Cerebellar nuclear complex (tissue), 1 donor: ENCODE measurements around the gene FHL2.

Experiments
- DNase-seq, 2 experiments: peaks; one replicate each; lab custom pipeline; 2025; lab: John Stamatoyannopoulos, UW

FHL2 gene

DNA sequence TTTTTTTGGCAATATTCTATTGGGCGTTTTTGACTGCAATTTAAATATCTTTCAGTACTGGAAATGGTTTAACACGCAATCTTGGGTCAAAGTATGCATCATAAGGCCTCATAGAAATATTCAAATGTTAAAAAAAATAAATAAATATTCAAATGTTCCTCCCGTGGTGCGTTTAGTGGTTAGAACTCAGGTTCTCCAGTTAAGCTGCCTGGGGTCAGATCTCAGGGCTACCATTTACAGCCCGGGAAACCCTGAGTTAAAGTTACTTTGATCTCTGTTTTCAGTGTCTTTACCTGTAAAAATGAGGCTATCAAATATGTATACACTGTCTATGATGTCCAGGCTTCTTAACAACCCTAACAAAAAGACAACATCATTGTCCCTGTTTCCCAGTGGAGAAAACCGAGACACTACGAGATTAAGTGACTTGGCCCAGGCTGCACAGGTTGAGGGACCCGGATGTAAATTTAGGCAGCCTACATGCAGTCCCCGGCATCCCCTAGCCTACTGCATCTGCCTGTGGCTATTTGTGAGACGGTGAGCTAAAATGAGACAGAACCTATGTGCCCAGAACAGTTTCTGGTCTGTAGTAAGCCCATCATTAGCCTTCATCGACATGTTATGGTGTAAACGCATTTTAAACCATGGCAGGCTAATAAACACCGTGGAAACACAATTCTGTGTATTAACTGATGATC, 1.7 kb downstream of the FHL2 start:
- no peak for DNase-seq

DNA sequence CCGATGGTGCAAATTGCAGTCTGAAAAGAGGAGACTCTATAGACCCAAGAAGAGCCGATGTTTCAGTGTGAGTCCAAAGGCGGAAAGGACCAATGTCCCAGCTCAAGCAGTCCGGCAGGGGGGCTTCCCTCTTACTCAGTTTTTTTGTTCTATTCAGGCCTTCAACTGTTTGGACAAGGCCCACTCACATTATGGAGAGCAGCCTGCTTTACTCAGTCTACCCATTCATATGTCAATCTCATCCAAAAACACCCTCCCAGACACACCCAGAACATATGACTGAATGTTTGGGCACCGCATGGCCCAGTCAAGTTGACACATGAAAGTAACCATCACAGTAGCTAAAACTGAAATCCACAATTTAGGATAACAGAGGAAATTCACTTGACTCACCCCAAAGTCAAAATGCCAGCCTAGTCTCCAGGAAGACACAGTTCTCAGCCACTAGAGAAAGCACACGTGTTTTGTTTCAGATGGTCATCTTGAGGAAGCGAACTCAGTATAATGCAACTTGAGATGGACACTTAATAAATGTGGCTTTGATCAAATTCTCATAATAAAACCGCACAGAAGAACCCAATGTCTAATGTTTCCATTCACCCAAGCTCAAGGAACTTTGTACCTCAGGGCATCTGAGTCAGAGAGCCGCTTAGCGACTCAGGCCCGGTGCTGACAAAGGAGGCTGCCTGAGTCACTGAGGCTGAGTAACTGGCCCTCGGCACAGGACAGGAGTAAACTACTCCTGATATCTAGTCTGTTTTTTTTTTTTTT, 2.4 kb downstream of the FHL2 start:
- DNase-seq = no peak

DNA sequence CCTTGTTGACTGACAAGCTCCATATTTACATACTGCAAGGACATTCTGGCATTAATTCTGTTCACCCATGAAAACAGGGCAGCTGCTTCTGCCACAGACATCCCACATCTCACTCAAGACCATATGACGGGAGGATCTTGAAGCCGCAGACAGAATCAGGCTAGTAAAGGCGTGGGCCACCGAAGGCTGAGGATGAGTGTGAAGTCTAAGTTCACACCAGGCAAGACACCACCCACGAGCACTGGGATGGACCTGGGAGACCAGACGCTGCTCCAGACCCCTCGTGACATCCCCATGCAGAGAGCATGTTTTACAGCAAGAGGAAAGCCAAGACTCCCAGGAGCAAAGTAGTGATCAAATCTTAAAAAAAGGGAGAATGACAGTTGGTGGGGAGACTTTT, 3.2 kb downstream of the FHL2 start:
- no peak for DNase-seq

DNA sequence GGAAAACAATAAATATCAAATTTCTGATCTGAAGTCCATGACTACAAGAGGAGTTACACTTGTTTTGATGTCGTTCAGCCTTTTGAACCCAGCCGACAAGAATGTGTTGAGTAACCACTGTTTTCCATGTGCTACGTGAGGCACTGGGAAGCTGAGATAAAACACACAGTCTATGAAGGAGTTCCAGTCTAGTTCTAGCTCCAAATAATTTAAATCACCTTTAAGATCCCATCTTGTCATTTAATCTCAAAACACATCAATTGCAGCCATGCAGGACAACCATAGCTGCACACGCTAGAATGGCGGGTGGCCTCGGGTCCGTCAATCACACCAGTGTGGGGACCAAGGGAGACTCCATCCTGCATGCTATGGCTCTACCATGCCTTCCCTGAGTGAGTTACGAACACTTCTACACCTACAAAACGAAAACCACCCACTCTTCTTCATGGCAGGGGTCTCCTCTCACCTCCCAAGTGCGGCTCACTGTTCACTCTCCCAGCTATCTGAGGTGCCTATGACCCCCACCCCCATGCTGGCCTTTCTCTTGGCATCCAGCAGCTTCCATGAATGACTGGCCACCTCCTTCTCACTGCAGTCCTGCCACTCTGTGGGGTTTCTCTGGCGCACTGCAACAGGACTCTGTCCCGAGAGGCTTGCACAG, 3.8 kb downstream of the FHL2 start:
- DNase-seq = no peak

DNA sequence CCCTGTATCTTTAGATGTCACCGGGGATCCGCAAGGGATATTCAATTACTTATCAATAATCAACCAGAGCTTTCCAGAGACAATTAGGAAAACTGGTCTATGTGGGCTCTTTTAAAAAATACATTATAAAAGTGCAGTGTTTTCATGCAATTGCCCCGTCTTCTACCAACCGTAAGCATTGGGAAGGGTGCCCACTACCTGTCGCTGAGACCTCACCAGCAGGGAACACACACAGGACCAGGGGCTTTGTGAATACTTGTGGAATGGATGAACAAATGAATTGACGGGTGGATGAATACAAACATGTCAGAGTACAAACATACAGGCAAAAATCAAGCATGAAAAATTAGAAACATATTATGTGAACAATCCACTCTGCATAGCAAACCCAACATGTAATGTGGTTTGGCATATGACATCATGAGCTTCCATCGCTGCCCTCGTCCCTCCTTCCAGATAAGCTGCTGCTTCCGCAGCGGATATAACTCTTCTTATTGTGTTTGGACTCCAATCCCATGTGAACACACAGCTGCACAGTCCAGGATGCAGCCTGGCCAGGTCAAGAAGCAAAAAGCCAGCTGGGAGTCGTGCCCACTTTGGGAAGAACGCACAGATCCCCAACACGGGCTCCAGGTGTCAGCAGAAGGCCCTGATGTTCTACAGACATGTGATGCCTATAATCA, 5.3 kb downstream of the FHL2 start:
- no peak for DNase-seq

DNA sequence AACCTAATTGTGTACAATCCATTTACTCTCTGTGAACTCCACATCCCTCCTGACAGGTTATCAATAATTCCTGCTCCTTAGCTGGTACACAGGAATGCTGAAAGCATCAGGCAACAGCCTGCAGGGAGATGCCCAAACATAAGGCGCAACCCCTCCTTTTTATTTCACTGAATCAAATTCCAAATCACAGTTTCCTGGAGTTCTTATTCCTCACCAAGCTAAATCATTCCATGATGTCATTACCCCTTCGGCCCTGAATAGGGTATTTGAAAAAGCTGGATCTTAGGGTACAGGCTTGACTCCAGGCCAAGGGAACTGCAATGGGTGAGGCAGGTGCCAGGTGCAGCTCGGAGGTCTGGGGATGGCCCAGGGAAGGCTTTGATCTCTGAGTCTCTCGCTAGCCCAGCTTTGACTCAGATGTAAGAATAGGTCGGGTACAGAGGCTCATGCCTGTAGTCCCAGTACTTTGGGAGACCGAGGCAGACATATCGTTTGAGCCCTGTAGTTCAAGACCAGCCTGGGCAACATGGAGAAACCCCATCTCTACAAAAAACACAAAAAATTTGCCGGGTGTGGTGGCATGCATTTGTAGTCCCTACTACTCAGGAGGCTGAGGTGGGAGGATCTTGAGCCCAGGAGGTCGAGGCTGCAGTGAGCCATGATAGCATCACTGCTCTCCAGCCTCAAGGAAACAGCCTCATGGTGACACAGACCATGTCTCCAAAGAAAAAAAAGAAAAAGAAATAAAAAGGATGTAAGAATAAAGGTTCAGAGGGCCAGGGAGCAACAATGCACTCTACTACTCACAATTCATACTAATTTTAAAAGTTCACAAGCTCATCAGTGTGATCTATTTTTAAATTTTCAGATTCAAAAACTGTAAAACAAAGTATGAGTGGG, 6.8 kb downstream of the FHL2 start:
- no peak for DNase-seq

DNA sequence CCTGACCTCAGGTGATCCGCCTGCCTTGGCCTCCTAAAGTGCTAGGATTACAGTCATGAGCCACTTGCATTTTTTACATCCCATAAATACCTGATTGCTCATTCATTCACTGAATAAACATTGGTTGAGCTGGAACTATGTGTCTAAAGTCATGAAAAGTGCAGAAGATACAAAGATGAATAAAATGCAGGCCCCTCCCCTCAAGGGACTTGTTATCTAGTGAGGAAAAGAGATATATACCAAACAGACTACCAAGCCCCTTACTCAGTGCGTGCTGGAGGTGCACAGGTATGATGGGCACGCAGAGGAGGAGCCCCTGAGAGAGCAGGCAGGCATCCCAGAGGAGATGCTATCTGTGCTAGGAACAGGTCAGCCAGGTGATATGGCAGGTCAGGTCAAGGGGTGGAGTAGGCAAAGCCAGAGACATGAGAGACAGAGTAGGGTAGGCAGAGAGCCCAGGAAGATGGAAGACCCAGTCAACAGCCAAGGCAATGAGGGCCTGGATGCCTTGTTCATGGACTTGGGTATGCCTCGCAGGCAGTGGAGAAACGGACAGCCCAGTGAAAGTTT, 7.7 kb downstream of the FHL2 start:
- DNase-seq = no peak

DNA sequence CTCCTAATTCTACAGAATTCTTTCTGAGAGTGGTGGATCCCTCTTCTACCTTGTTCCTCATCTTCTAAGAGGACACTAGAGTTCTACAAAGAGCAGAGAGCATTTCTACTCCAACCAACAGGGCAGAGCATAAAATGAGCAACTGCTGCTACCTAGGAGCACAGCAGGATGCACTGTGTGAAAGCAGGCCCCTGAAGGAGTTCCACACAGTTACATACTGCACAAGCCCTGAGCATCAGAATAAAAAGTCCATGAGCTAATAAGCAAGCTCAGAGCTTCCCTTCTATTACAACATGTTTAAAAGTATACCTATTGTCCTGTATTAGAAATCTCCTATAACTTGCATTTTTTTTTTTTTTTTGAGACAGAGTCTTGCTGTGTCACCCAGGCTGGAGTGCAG, 8.4 kb downstream of the FHL2 start:
- DNase-seq = no peak

DNA sequence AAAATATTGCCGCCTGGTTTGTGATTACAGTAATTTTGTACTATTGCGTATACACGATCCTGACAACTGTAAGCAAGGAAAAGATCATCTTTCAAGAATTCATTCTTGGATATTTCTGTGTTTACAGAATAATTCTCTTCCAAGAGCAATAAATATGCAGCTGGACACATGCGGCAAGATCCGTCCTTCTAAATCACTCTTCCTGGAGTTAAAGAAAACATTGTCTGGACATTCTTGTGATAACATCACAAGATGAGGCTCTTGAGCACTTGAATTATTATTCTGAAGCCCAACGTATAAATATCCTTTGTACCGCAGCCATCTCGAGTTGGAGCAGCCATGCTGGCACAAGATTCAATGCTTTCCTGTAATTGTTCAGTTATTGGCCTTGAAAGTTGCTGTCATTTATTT, 9.9 kb downstream of the FHL2 start:
- DNase-seq = no peak

DNA sequence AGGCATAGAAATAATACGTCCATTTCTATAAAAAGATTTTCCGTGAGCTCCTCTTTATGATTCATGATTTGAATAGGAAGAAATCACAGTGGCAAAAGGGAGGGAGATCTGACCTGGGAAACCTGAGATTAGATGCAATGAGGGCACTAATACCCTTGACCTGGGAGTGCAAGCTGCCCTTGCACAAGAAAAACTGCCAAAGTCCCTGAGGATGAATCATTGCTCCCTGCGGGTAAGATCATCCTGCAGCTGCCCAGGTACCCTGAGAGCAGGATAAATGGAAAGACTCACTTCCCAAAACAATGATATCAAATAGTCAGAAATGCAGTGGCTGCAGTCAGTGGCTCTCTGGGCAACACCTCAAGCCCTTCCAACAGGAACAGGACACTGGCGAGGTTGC, 11.6 kb downstream of the FHL2 start:
- DNase-seq = no peak

DNA sequence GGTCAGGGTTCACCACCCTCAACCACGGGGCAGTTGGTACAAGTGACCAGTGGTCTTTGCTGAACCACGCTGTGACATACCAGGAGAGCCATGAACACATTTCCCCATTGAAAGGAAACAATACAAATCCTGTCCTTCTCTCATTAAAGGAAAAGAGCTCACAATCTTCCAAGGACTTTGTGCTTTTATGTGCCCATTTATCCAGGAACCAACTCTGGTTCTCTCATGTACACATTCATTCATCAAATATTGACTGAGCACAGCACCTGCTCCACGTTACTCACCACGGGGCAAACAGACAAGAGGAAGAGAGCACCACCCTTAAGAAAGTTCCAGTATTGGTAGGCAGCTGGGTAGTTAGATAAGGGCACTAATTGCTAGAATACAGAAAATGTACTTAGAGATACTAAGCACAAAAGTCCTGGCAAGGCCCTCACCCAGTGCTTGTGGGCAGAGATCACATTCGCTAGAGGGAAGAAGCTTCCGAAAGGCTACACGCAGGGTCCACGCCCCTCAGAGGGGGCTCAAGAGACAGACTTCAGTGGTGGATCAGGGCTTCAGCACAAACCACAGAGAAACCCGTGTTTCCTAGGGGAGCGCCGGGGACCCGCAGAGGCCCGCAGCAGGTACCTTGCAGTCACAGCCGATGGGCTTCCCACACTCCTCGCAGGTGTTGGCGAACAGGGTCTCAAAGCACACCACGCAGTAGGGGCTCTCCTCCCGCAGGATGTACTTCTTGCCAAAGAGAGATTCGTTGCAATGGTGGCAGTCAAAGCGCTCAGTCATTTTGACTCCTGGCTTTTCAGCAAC, 12.9 kb downstream of the FHL2 start:
- no peak for DNase-seq

DNA sequence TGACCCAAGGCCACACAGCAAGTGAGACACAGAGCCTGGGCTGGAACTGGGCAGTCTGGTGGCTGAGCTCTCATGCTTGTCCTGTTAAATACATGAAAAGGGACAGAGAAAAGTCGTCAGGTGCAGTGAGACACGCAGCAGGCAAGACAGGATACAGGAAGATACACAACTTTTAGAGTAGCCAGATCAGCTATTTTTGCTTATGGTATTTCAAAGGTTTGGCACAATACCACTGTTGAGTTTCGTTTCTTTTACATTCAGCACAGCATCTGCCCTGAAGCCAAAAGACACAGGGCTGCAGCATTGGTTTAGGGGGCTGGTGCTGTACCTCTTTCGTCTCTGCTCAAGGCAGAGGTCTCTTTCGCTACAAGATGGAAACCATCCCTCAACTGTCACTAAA, 14.0 kb downstream of the FHL2 start:
- no peak for DNase-seq

DNA sequence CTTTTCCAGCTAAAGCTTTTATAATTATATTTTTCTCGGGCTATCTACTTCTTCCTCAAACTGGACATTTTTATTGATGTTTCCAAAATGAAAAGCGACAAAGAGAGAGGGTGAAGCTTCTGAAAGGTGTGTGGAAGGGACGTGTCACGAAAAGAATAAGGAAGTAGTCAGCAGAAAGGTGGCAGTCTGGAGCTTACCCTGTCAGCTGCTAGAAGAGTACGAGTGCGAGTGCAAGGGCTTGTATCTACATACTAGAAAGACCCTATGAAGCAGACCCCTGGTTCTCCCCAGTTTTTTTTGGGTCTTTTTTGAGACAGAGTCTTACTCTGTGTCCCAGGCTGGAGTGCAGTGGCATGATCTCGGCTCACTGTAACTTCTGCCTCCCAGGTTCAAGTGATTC, 14.6 kb downstream of the FHL2 start:
- no peak for DNase-seq

DNA sequence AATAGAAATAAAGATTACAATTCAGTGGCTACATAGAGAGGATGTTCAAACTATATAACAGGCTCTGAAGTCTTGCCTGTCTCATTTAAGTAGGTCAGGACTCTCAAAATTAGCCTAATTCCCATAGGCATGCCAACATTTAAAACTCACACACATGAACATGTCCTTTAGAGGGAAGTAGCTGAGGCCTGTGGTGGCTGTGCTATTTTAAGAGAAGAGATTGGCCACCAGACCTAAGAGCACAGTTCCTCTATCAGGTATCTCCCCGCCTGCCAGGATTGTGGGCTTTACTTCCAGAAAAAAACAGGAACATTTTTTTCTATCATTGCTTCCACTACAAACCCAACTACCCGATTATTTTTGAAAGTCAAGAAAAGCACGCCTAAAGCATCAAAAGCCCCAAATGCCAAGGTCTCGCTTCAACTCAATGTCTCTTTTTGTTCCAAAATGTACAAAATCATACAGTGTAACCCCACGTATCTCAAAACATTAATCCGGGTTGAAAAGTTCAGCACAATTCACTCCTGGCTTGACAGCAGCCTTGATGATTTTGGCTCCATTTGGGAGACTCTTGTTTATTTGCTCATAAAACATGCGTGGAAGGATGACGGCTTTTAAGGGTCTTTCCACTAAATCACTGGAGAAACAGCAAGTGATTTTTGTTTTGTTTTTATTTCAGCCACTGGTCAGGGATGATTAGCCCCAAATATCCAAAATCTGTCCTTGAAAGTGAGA, 15.3 kb downstream of the FHL2 start:
- no peak for DNase-seq

DNA sequence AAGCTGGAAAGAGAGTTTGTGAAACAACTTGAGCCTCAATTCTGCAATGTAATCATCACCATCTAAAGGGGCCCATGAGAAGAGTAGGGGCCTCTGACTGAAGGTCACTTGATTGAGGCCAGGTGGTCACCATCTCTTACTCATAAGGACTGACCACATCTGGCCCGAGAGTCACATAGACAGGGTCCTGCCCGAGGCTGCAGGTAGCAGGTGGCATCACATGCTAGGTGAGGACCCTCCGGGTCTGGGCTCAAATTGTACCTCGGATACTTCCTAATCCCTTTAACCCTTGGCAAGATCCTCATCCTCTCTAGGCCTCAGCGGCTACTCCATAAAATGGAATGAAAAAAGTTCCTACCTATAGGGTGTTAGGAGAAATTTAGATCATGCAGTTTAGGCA, 16.7 kb downstream of the FHL2 start:
- no peak for DNase-seq

DNA sequence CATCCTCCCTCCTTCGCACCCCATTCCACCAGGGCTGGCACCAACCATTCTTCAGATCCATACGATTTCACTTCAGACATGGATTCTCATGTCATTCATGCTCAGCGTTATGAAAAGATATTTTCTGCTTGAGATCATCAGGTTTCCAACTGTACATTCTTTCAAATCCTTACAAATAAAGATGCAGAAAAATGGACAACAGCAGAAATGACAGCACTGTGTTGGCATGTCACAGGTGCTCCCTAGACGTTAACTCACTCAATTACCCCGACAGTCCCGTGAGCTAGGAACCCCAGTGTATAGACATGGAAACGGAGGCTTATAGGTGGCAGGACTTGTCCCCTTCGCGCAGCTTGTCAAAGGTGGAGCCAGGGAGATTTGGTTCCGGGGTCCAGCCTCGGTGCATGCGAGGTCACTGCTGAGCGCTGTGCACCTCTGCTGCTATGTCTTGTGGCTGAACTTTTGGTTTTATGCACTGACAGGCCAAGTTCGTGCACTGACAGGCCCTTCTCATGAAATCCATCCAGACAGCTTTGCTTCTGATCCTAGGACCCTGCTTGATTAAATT, 17.7 kb downstream of the FHL2 start:
- DNase-seq = no peak

DNA sequence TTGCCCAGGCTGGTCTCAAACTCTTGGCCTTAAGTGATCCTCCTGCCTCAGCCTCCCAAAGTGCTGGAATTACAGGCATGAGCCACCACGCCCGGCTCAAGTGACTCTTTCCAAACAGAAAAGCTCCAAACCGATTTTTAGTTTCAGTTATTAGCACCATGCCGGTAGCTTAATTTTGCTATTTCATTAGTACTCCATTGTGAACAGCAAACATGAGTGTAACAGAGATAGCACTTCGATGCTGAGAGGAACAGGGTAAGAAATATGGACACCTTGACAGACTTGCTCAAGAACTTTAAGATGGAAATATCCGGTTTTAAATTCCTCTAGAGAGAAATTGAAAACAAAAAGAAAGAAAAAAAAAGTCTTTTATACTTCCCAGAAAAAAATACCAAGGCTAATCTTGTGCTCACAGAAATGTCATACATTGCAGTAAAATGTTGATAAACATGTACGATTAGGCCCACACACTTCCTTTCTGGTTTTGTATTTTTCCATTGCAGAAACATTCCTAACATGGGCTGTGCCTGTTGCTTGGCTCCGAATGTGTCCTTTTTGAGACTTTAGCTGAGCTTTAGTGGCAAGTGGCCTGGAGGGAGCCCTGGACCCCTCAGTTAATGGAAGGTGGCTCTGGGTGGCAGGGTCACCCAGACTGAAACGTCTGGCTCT, 18.3 kb downstream of the FHL2 start:
- no peak for DNase-seq

DNA sequence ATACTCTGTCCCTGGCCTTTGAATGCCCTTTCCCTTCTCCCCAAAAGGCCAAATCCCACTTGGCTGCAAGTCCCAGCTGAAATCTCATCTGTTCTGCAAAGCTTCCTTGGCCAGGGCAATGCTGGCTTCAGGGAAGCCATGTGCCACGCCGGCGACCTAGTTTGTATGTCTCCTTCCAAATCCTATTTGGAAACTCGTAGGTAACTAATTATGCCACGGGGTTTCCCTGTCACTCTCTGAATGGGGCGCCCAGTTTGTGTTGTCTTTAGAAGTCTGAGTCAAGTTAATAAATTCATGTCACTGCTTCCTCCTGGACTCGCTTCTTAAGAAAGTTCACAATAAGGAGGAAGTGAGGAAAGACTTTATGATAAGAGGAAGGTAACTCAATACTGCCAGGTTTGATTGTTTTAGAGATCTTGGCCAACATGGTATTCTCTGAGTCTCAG, 19.1 kb downstream of the FHL2 start:
- DNase-seq = no peak

DNA sequence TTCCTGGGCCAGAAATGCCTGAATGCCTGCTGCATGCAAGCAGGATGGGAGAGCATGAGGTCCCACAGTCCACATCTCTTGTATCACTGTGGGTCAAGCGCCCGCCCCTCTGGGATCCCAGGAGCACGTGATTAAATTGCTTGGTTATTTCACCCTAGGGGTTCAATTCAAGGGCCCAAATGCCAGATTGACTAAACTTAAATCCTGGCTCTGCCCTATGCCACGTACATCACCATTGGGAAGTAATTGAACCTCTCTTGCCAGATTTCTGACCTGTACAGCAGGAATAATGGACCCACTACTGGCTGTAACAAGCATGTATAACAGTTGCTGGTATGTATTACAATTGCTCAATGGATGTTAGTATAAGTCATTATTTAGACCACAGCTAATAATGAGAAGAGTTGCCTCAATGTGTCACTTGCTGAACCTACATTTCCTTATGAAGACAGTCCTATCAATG, 19.9 kb downstream of the FHL2 start:
- DNase-seq = no peak
